Neuronal stem cell (in vitro differentiated cells): ENCODE measurements around the gene MSANTD1.

Experiments
- DNase-seq: peaks from one replicate; pipeline ENCODE4 v3.0.0-alpha.2; 2013; ENCODE audit warnings: low spot score
- H2AFZ ChIP-seq: one replicate; pipeline ENCODE4 v1.6.1; 2013; ENCODE audit warnings: mild to moderate bottlenecking, low read length, inconsistent platforms
- H2AK5ac ChIP-seq: 2 replicates; pipeline ENCODE4 v1.6.1; 2013; ENCODE audit warnings: low read depth, mild to moderate bottlenecking, inconsistent platforms, low read length, moderate library complexity, mixed read lengths
- H2BK120ac ChIP-seq: 2 replicates; pipeline ENCODE4 v1.6.1; 2013; ENCODE audit warnings: low read depth, mild to moderate bottlenecking, inconsistent platforms, low read length, moderate library complexity, mixed read lengths
- H2BK12ac ChIP-seq: one replicate; pipeline ENCODE4 v1.6.1; 2013; ENCODE audit warnings: low read length, inconsistent platforms
- H2BK15ac ChIP-seq: 2 replicates; pipeline ENCODE4 v1.6.1; 2013; ENCODE audit warnings: mild to moderate bottlenecking, low read length, inconsistent platforms, mixed read lengths
- H2BK5ac ChIP-seq: one replicate; pipeline ENCODE4 v1.6.1; 2013; ENCODE audit warnings: inconsistent platforms, mild to moderate bottlenecking, low read length, moderate library complexity
- H3K14ac ChIP-seq: one replicate; pipeline ENCODE4 v1.6.1; 2013; ENCODE audit warnings: low read length, inconsistent platforms
- H3K18ac ChIP-seq: 2 replicates; pipeline ENCODE4 v1.6.1; 2013; ENCODE audit warnings: low read length, inconsistent platforms
- H3K23ac ChIP-seq: 2 replicates; pipeline ENCODE4 v1.6.1; 2013; ENCODE audit warnings: low read depth, mild to moderate bottlenecking, mixed read lengths, low read length, inconsistent platforms; ENCODE audit not compliant: poor library complexity
- H3K27ac ChIP-seq: replicated peaks from 3 replicates; pipeline ENCODE4 v1.5.1; 2013; ENCODE audit warnings: low read length, inconsistent platforms
- H3K27me3 ChIP-seq, 3 experiments: 2 replicates each; pipeline ENCODE4 v1.6.1; 2013; ENCODE audit warnings: low read length in 3 of 3, mild to moderate bottlenecking in 2 of 3, inconsistent platforms in 1 of 3, low read depth in 1 of 3, mixed read lengths in 1 of 3, moderate library complexity in 1 of 3; ENCODE audit not compliant: control insufficient read depth in 3 of 3, insufficient read depth in 3 of 3
- H3K36me3 ChIP-seq, 2 donors: replicated peaks in 1 of 2; 2 replicates each; pipeline ENCODE4 v1.6.1; 2013; ENCODE audit warnings: low read length in 2 of 2; ENCODE audit not compliant: control insufficient read depth in 2 of 2, insufficient read depth in 2 of 2
- H3K4ac ChIP-seq: 2 replicates; pipeline ENCODE4 v1.6.1; 2013; ENCODE audit warnings: inconsistent platforms, mild to moderate bottlenecking, low read length, moderate library complexity
- H3K4me1 ChIP-seq, 2 donors: 1 replicate in 1 of 2; 2 replicates in 1 of 2; pipeline ENCODE4 v1.6.1; 2013; ENCODE audit warnings: low read length in 2 of 2, low read depth in 1 of 2; ENCODE audit not compliant: control insufficient read depth in 2 of 2, insufficient read depth in 1 of 2
- H3K4me2 ChIP-seq: one replicate; pipeline ENCODE4 v1.6.1; 2013; ENCODE audit warnings: mild to moderate bottlenecking, low read length, inconsistent platforms; ENCODE audit not compliant: insufficient read depth, poor library complexity, severe bottlenecking
- H3K4me3 ChIP-seq, 2 donors: 2 replicates each; pipeline ENCODE4 v1.5.1; 2013; ENCODE audit warnings: low read length in 2 of 2, mild to moderate bottlenecking in 2 of 2, inconsistent platforms in 1 of 2, moderate library complexity in 1 of 2
- H3K79me1 ChIP-seq: one replicate; pipeline ENCODE4 v1.6.1; 2013; ENCODE audit warnings: low read depth, mild to moderate bottlenecking, inconsistent platforms, low read length, moderate library complexity
- H3K9ac ChIP-seq: one replicate; pipeline ENCODE4 v1.6.1; 2013; ENCODE audit warnings: mild to moderate bottlenecking, low read depth, low read length, inconsistent platforms; ENCODE audit not compliant: poor library complexity
- H3K9me3 ChIP-seq, 2 donors: replicated peaks in 1 of 2; 2 replicates each; pipeline versions ENCODE3 to v1.6.1; 2013; ENCODE audit warnings: low read length in 2 of 2, mild to moderate bottlenecking in 2 of 2, inconsistent platforms in 1 of 2, low read depth in 1 of 2, mixed read lengths in 1 of 2, moderate library complexity in 1 of 2; ENCODE audit not compliant: control insufficient read depth in 2 of 2, insufficient read depth in 1 of 2
- H4K8ac ChIP-seq: one replicate; pipeline ENCODE4 v1.6.1; 2013; ENCODE audit warnings: low read depth, mild to moderate bottlenecking, inconsistent platforms, low read length, moderate library complexity
- H4K91ac ChIP-seq: one replicate; pipeline ENCODE4 v1.6.1; 2013; ENCODE audit warnings: low read length, low read depth, mild to moderate bottlenecking, inconsistent platforms; ENCODE audit not compliant: poor library complexity
- WGBS, 2 donors: extraction: QIAGEN DNeasy Blood & Tissue Kit; methylation state at CpG; one replicate each; pipeline ENCODE4 v1.1.7; 2013; ENCODE audit warnings: missing lambda C conversion rate in 2 of 2, mixed read lengths in 1 of 2; ENCODE audit not compliant: insufficient read length in 2 of 2, insufficient replicate concordance in 1 of 2; ENCODE audit errors: extremely low coverage in 2 of 2; 5-methylcytosine and 5-hydroxymethylcytosine counted together

Gene MSANTD1

DNA sequence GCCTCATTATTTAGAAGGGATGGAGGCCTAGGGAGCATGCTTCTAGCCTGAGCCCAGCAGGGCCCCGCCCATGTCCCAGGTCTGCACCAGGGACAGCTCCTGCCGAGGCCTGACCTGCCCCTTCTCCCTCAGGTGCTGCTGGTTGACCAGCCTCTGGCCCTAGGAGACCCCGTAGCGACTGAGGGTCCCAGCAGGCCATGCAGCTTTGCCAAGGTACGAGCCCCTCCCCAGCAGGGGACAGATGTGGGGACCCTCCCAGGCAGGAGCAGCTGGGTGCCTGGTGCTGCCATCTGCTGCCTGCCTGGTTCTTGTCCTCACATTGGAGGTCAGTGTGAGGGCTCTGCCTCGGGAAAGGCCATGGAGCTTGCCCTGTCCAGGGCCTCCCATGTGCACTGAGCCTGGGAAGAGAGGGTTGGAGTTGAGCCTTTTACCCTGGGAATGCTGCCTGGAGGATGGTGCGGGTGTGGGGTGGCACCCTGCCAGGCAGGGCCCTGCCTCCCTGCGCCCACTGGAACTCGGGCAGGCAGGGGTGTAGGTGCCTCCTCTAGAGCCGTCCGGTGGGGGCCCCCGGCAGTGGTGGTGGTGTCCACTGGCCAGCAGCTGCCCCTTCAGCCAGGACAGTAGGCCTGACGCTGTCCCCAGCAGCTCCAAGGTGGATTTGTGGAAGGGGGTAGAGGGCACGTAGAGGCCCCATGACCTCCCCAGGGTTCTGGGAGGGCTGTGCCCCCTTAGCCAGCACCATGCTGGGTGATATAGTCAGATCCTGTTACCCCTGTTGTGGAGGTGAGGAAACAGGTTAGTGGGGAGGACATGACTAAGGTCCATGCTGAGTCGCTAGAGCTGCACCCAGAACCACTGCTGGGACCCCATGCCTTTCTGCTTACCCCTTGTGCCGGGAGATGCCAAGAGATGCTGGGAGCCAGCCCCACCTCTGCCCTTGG lies 2.2 kb upstream of the MSANTD1 start:
- H2AFZ ChIP-seq, result no peak overlapping the region
- peaks cover 0 to 12% of the 10 kb centered on the region in 2 donors for H3K4me1 ChIP-seq
- H2BK5ac ChIP-seq, result peak overlapping the region; percentile 48
- no peak overlapping the region for H4K91ac ChIP-seq
- no peaks in the 10 kb centered on the region for H3K27me3 ChIP-seq
- DNase-seq, result no peak
- no peak overlapping the region for H2BK12ac ChIP-seq
- peaks cover 4% of the 10 kb centered on the region for H3K79me1 ChIP-seq
- no peaks in the 10 kb centered on the region for H3K9me3 ChIP-seq
- no peak overlapping the region for H2BK120ac ChIP-seq
- peak overlapping the region; percentile 66 for H3K18ac ChIP-seq
- no peak overlapping the region for H3K4me2 ChIP-seq
- WGBS, 2 donors, result no CpG with 5 or more reads among the region's 16 CpGs
- H2BK15ac ChIP-seq, result no peak overlapping the region
- no peak overlapping the region for H3K4me3 ChIP-seq
- H3K36me3 ChIP-seq, result peaks cover 2 to 24% of the 10 kb centered on the region in 2 donors
- H3K9ac ChIP-seq, result no peak overlapping the region
- peak overlapping the region; percentile 87 for H2AK5ac ChIP-seq
- H3K23ac ChIP-seq, result peak overlapping the region; percentile 89
- no peak overlapping the region for H3K14ac ChIP-seq
- H3K27ac ChIP-seq, result no peak overlapping the region
- peak overlapping the region; percentile 10 for H3K4ac ChIP-seq
- no peak overlapping the region for H4K8ac ChIP-seq

- H2AK5ac ChIP-seq, result peak overlapping the region; percentile 97
- no peak overlapping the region for H4K91ac ChIP-seq
- no peak overlapping the region for H3K27ac ChIP-seq
- no peaks in the 10 kb centered on the region for H3K9me3 ChIP-seq
- peak overlapping the region; percentile 94 for H3K14ac ChIP-seq
- H3K4me2 ChIP-seq, result no peak overlapping the region
- WGBS, 2 donors, result no CpG with 5 or more reads among the region's 21 CpGs
- peak overlapping the region; percentile 10 for H3K4ac ChIP-seq
- no peak overlapping the region for H4K8ac ChIP-seq
- H3K9ac ChIP-seq, result no peak overlapping the region
- peaks cover 2% of the 10 kb centered on the region for H3K79me1 ChIP-seq
- peak overlapping the region; percentile 80 for H3K18ac ChIP-seq
- H3K27me3 ChIP-seq, result no peaks in the 10 kb centered on the region
- H3K4me1 ChIP-seq, result peaks cover 0 to 12% of the 10 kb centered on the region in 2 donors
- H2BK12ac ChIP-seq, result peak overlapping the region; percentile 30
- no peak overlapping the region for H2AFZ ChIP-seq
- peak overlapping the region; percentile 66 for H2BK5ac ChIP-seq
- no peak for DNase-seq
- no peak overlapping the region for H2BK15ac ChIP-seq
- no peak overlapping the region for H2BK120ac ChIP-seq
- peaks cover 2 to 16% of the 10 kb centered on the region in 2 donors for H3K36me3 ChIP-seq
- peak overlapping the region in 1 of 2 donors; percentile 7 for H3K4me3 ChIP-seq
- H3K23ac ChIP-seq, result peak overlapping the region; percentile 93
Observed at GRCh38 chr4:3247399-3248177, 1.4 kb upstream of the MSANTD1 start.

GRCh38 chr4:3248178-3248480 lies 830 bp upstream of the MSANTD1 start:
- Histone ChIP-seq H3K18ac (peak overlapping the region; percentile 80), H4K8ac (no peak overlapping the region), H2BK12ac (peak overlapping the region; percentile 41), H3K14ac (peak overlapping the region; percentile 99), H3K9me3 (no peaks in the 10 kb centered on the region), H3K4ac (no peak overlapping the region), H2BK5ac (peak overlapping the region; percentile 66), H2BK120ac (no peak overlapping the region), H3K23ac (peak overlapping the region; percentile 93), H3K9ac (peak overlapping the region; percentile 21), H2BK15ac (no peak overlapping the region), H4K91ac (no peak overlapping the region), H3K36me3 (peaks cover 2 to 12% of the 10 kb centered on the region in 2 donors), H3K4me1 (peaks cover 0 to 12% of the 10 kb centered on the region in 2 donors), H3K27ac (no peak overlapping the region), H2AFZ (peak overlapping the region; percentile 70), H3K79me1 (peaks cover 2% of the 10 kb centered on the region), H3K4me3 (no peak overlapping the region), H3K4me2 (no peak overlapping the region), H2AK5ac (peak overlapping the region; percentile 97), H3K27me3 (no peaks in the 10 kb centered on the region)
- no peak for DNase-seq
- no CpG with 5 or more reads among the region's 14 CpGs for WGBS, 2 donors
